ENCODE measurements around the gene ICA1.

GRCh38 chr7:8305625-8306388 lies 43.8 kb upstream of the ICA1 start:
- TF ChIP-seq CTCF (IDR thresholded peaks at IDR 0.05; ENCODE audit: low read depth, low read length, missing input control) (no peak), MAX (IDR thresholded peaks at IDR 0.05) (no peak), JUND (IDR thresholded peaks at IDR 0.05) (no peak), HNF4A (conservative IDR thresholded peaks at IDR 0.05) (no peak), TAF1 (conservative IDR thresholded peaks at IDR 0.05) (no peak), YY1 (IDR thresholded peaks at IDR 0.05) (no peak), REST (IDR thresholded peaks at IDR 0.05) (no peak), ZBTB33 (IDR thresholded peaks at IDR 0.05) (no peak), SP1 (IDR thresholded peaks at IDR 0.05) (no peak), EGR1 (IDR thresholded peaks at IDR 0.05; ENCODE audit: low read depth in 2 of 2) (no peak), ATF3 (IDR thresholded peaks at IDR 0.05) (no peak), RAD21 (IDR thresholded peaks at IDR 0.05) (no peak)
